ENCODE results near the gene LDAH. TPM values are rescaled to one million over a fixed set of nuclear protein-coding genes. Genes with fewer than 3 reads are reported as not detected.
A peak's percentile ranks its signal among the peaks of the same experiment; 100 is the strongest.

The LDAH gene
- total RNA-seq, 1 donor = 17.4 TPM

DNA sequence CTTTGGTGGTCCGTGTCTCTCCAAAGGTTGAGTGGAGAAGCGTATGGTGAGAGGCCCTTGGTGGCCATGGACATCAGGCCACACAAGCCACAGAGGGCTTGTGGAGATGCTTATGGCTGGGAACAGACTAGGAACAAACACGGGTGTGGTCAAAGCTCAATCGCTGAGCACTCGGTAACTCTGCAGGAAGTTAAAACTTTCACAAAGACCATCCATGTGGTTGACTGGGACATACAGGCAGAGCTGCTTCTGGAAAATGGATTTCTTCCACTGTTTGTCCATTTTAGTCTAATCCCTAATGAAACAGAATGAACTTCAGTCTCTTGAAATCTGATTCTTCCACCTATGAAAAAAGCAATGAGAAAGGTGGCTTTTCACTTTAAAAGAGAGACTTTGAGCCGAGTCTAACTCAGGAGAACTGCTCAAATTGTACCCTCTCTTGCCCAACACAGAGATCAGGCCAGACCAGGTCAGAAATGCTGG, 138.3 kb downstream of the LDAH start:
- H3K79me2 ChIP-seq (ENCODE audit: insufficient read depth, low read length) = no peaks in the 10 kb centered on the region
- H3K4me3 ChIP-seq (ENCODE audit: insufficient read depth, low read length) = no peak overlapping the region
- H3K4me2 ChIP-seq (ENCODE audit: insufficient read depth, low read length) = no peak overlapping the region
- no peaks in the 10 kb centered on the region for H4K20me1 ChIP-seq (ENCODE audit: insufficient read depth, low read length)
- no peaks in the 10 kb centered on the region for H3K9me3 ChIP-seq (ENCODE audit: low read depth, low read length)
- H3K27ac ChIP-seq (ENCODE audit: low read depth, low read length) = no peak overlapping the region
- no peaks in the 10 kb centered on the region for H3K4me1 ChIP-seq (ENCODE audit: insufficient read depth, low read length)
- no peak overlapping the region for H2AFZ ChIP-seq (ENCODE audit: low read length)
- no peaks in the 10 kb centered on the region for H3K27me3 ChIP-seq (ENCODE audit: insufficient read depth, low read length)
- DNase-seq (ENCODE audit: insufficient read length, low spot score, missing footprints) = no peak
- TF ChIP-seq, protein P1, sequence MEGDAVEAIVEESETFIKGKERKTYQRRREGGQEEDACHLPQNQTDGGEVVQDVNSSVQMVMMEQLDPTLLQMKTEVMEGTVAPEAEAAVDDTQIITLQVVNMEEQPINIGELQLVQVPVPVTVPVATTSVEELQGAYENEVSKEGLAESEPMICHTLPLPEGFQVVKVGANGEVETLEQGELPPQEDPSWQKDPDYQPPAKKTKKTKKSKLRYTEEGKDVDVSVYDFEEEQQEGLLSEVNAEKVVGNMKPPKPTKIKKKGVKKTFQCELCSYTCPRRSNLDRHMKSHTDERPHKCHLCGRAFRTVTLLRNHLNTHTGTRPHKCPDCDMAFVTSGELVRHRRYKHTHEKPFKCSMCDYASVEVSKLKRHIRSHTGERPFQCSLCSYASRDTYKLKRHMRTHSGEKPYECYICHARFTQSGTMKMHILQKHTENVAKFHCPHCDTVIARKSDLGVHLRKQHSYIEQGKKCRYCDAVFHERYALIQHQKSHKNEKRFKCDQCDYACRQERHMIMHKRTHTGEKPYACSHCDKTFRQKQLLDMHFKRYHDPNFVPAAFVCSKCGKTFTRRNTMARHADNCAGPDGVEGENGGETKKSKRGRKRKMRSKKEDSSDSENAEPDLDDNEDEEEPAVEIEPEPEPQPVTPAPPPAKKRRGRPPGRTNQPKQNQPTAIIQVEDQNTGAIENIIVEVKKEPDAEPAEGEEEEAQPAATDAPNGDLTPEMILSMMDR (IDR thresholded peaks at IDR 0.05; ENCODE audit: extremely low read depth, low read depth, low read length) = no peak
- peaks cover 3% of the 10 kb centered on the region for H3K36me3 ChIP-seq (ENCODE audit: insufficient read depth, low read length)

DNA sequence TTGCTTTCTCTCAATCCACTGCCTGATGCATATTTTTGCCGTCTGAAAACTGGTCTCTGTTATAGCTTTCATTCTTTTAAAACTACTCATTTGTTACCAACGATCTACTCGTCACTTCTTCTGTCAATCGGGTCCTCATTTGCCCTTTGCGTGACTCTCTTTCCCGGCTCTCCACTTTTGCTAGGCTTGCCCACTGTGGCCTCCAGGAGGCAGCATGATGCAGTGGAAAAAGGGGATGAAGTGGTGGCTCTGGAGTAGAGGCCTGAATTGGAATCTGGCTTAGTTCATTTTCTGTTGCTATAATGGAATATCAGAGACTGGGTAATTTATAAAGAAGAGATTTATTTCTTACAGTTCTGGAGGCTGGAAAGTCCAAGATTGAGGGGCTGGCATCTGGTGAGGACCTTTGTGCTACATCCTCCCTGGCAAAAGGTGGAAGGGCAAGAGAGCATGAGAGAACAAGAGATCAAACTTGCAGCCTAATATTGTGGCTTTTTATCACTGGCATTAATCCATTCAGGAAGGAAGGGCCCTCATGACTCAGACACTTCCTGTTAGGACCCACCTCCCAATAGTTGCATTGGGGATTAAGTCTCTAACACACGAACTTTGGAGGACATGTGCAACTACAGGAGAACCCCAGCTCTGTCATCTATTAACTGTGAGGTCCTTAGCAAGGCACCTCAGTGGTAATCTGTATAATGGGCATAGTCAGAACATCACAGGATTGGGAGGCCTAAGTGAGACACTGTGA, 140.6 kb downstream of the LDAH start:
- Histone ChIP-seq H3K27ac (ENCODE audit: low read depth, low read length) (no peak overlapping the region), H3K4me2 (ENCODE audit: insufficient read depth, low read length) (no peak overlapping the region), H3K4me1 (ENCODE audit: insufficient read depth, low read length) (no peaks in the 10 kb centered on the region), H3K4me3 (ENCODE audit: insufficient read depth, low read length) (no peak overlapping the region), H3K36me3 (ENCODE audit: insufficient read depth, low read length) (peaks cover 3% of the 10 kb centered on the region), H2AFZ (ENCODE audit: low read length) (no peak overlapping the region), H4K20me1 (ENCODE audit: insufficient read depth, low read length) (no peaks in the 10 kb centered on the region), H3K79me2 (ENCODE audit: insufficient read depth, low read length) (no peaks in the 10 kb centered on the region), H3K9me3 (ENCODE audit: low read depth, low read length) (no peaks in the 10 kb centered on the region), H3K27me3 (ENCODE audit: insufficient read depth, low read length) (no peaks in the 10 kb centered on the region)
- TF ChIP-seq, protein P1 (IDR thresholded peaks at IDR 0.05; ENCODE audit: extremely low read depth, low read depth, low read length) = peak; percentile 70
- no peak for DNase-seq (ENCODE audit: insufficient read length, low spot score, missing footprints)

DNA sequence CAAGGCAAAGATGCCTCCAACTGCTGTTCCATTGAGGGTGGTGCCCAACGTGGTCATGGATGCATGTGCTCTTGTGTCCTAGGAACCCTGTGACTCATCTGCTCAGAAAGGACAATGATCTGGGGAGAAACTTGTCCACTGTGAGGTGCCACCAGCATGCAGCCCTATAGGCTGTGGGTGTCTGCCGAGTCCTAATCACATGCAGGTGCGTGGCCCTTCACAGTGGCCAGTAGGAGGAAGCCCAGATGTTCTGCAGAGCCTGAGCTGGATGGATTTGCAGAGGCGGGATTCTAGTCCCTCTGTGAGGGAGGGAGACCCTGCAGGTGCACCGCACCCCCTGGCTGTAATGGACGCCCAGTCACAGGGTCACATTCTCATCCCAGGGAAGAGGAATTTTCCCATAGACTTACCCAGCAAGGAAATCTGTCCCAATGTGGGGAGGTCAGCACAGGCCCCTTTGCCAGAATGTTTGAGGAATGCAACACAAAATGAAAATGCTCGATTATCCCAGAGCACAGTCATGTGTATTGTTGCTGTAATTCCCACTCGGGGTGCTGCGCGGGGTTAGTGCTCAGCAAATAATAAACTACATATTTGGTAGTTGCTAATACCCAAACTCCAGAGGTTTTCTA, 142.0 kb downstream of the LDAH start:
- Histone ChIP-seq H4K20me1 (ENCODE audit: insufficient read depth, low read length) (no peaks in the 10 kb centered on the region), H3K27me3 (ENCODE audit: insufficient read depth, low read length) (no peaks in the 10 kb centered on the region), H3K9me3 (ENCODE audit: low read depth, low read length) (no peaks in the 10 kb centered on the region), H3K4me2 (ENCODE audit: insufficient read depth, low read length) (no peak overlapping the region), H2AFZ (ENCODE audit: low read length) (no peak overlapping the region), H3K4me1 (ENCODE audit: insufficient read depth, low read length) (no peaks in the 10 kb centered on the region), H3K79me2 (ENCODE audit: insufficient read depth, low read length) (no peaks in the 10 kb centered on the region), H3K27ac (ENCODE audit: low read depth, low read length) (no peak overlapping the region), H3K4me3 (ENCODE audit: insufficient read depth, low read length) (no peak overlapping the region), H3K36me3 (ENCODE audit: insufficient read depth, low read length) (peaks cover 3% of the 10 kb centered on the region)
- DNase-seq (ENCODE audit: insufficient read length, low spot score, missing footprints) = no peak
- TF ChIP-seq, protein P1 (IDR thresholded peaks at IDR 0.05; ENCODE audit: extremely low read depth, low read depth, low read length) = no peak

DNA sequence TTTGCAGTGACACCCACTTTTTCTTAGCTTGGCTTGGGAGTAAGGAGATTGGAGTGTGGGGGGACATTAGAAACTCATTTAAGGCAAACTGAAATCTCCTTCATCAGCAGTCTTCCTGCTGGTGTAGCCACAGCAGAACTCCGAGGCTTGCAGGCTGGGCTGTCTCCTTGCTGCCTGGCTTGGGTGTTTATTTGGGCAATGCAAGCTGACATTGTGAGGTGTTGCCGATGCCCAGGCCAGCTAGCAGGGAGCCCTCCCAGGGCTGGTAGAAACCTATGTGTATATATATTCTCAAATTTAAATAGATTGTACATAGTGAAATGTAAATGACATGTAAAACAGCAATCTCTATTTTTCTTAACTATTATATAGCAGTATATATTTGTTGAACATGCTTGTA, 144.1 kb downstream of the LDAH start:
- Histone ChIP-seq H3K27ac (ENCODE audit: low read depth, low read length) (no peak overlapping the region), H3K4me2 (ENCODE audit: insufficient read depth, low read length) (no peak overlapping the region), H3K36me3 (ENCODE audit: insufficient read depth, low read length) (no peaks in the 10 kb centered on the region), H3K9me3 (ENCODE audit: low read depth, low read length) (no peaks in the 10 kb centered on the region), H3K79me2 (ENCODE audit: insufficient read depth, low read length) (no peaks in the 10 kb centered on the region), H2AFZ (ENCODE audit: low read length) (no peak overlapping the region), H3K4me1 (ENCODE audit: insufficient read depth, low read length) (peaks cover 11% of the 10 kb centered on the region), H3K4me3 (ENCODE audit: insufficient read depth, low read length) (no peak overlapping the region), H4K20me1 (ENCODE audit: insufficient read depth, low read length) (no peaks in the 10 kb centered on the region), H3K27me3 (ENCODE audit: insufficient read depth, low read length) (peaks cover 2% of the 10 kb centered on the region)
- DNase-seq (ENCODE audit: insufficient read length, low spot score, missing footprints) = no peak
- TF ChIP-seq, protein P1 (IDR thresholded peaks at IDR 0.05; ENCODE audit: extremely low read depth, low read depth, low read length) = no peak
